ENCODE measurements around the gene SPACA7. TPM values are rescaled to one million over a fixed set of nuclear protein-coding genes. Genes with fewer than 3 reads are reported as not detected.

Gene SPACA7
- total and polyA plus RNA-seq, 9 of the 15 experiments (the other 6 are each of a cell fraction or from before 2014, with no cell fraction given) = not detected

GRCh38 chr13:112366907-112367646 is 9.1 kb upstream of the SPACA7 start (continued):
- no peak for TF ChIP-seq AFF1 (IDR thresholded peaks at IDR 0.05; ENCODE audit: low read depth in 1 of 2, partially characterized antibody in 2 of 2)
- no peak for TF ChIP-seq ZNF583 (CRISPR knock-in tag; IDR thresholded peaks at IDR 0.05)
- TF ChIP-seq TCFL5 (CRISPR knock-in tag; conservative IDR thresholded peaks at IDR 0.05) = no peak
- no peak for TF ChIP-seq HINFP (tag; conservative IDR thresholded peaks at IDR 0.05; ENCODE audit: low read depth)
- no peak for TF ChIP-seq COPS2 (conservative IDR thresholded peaks at IDR 0.05)
- no peak for TF ChIP-seq PTRF (tag; IDR thresholded peaks at IDR 0.05)
- TF ChIP-seq ZNF143 (CRISPR knock-in tag; IDR thresholded peaks at IDR 0.05) = no peak

Data from K562 (cell line).